HCT116 (cell line): ENCODE results near the gene TMPRSS3. TPM values are rescaled to one million over a fixed set of nuclear protein-coding genes. Genes with fewer than 3 reads are reported as not detected.
A peak's percentile ranks its signal among the peaks of the same experiment; 100 is the strongest.

Source experiments
- ATAC-seq: fragments of 200-7000 bp; cut with Tn5 transposase; 2 replicates; pipeline ENCODE4 v1.9.1; 2020; ENCODE audit warnings: mild to moderate bottlenecking, moderate library complexity
- BruUV-seq: library from RNA; stranded (reverse); fragments of 400-500 nt; replicated peaks from 2 replicates; lab custom pipeline; 2021; lab: Mats Ljungman, UMichigan
- CTCF ChIA-PET: fragments of 300-600 bp; sonication (Branson Sonifier 250); formaldehyde crosslinking; loops from one replicate; lab custom pipeline; 2021; ENCODE audit warnings: antibody characterized with exemption; lab: Charles Lee
- POLR2A ChIA-PET: fragments of 300-600, 350-600 bp; sonication (Branson Sonifier 250); formaldehyde crosslinking; loops from one replicate; lab custom pipeline; 2021; ENCODE audit warnings: antibody characterized with exemption; lab: Charles Lee
- RAD21 ChIA-PET, 2 experiments: fragments of 300-600 bp; sonication (Branson Sonifier 250); formaldehyde crosslinking; loops; one replicate each; lab custom pipeline; 2023; ENCODE audit warnings: low total read pairs in 2 of 2; ENCODE audit not compliant: uncharacterized antibody in 2 of 2, unreplicated experiment in 2 of 2, low non-redundant PET in 1 of 2; lab: Charles Lee
- DNase-seq: peaks from one replicate; pipeline ENCODE4 v3.0.0-alpha.2; 2010; ENCODE audit warnings: low read depth, low spot score
- H2AFZ ChIP-seq: fragments of 200-600 bp; shearing (Covaris generic), sonication (generic); 2 replicates; pipeline ENCODE4 v1.6.1; 2017; ENCODE audit warnings: low read depth, mixed run types, mixed read lengths, antibody characterized with exemption, low read length; ENCODE audit not compliant: poor library complexity, severe bottlenecking
- H3K27ac ChIP-seq: 2 replicates; pipeline ENCODE4 v1.5.1; 2012; ENCODE audit warnings: low read depth, low read length
- H3K27me3 ChIP-seq: fragments of 200-600 bp; sonication (generic); 2 replicates; pipeline ENCODE4 v1.6.1; 2016; ENCODE audit warnings: mixed run types, low read length, mixed read lengths; ENCODE audit not compliant: insufficient read depth
- H3K36me3 ChIP-seq, 2 experiments: fragments of 200-500 bp in 1 of 2; fragments of 200-600 bp in 1 of 2; sonication (Bioruptor generic) in 1 of 2; sonication (generic) in 1 of 2; 2 replicates each; pipeline versions ENCODE4 v1.5.1 to v1.6.1; 2014 to 2016; ENCODE audit warnings: low read length in 2 of 2, inconsistent platforms in 1 of 2, mixed read lengths in 1 of 2, mixed run types in 1 of 2; ENCODE audit not compliant: insufficient read depth in 2 of 2, control insufficient read depth in 1 of 2
- H3K4me1 ChIP-seq, 2 experiments: fragments of 200-600 bp in 1 of 2; sonication (generic) in 1 of 2; 2 replicates each; pipeline versions ENCODE4 v1.5.1 to v1.6.1; 2012 to 2017; ENCODE audit warnings: low read length in 2 of 2, inconsistent platforms in 1 of 2, mild to moderate bottlenecking in 1 of 2, mixed read lengths in 1 of 2, mixed run types in 1 of 2, moderate library complexity in 1 of 2; ENCODE audit not compliant: insufficient read depth in 2 of 2, control insufficient read depth in 1 of 2
- H3K4me2 ChIP-seq: fragments of 200-600 bp; sonication (generic); 2 replicates; pipeline ENCODE4 v1.6.1; 2017; ENCODE audit warnings: mixed run types, low read length, mixed read lengths
- H3K4me3 ChIP-seq, 2 experiments: fragments of 200-600 bp in 1 of 2; sonication (generic) in 1 of 2; replicated peaks in 1 of 2; 2 replicates each; pipeline ENCODE4 v1.5.1; 2011 to 2016; ENCODE audit warnings: low read length in 2 of 2, control low read depth in 1 of 2, low read depth in 1 of 2, mild to moderate bottlenecking in 1 of 2, mixed read lengths in 1 of 2, mixed run types in 1 of 2
- H3K79me2 ChIP-seq: fragments of 200-600 bp; sonication (generic); 2 replicates; pipeline ENCODE4 v1.6.1; 2017; ENCODE audit warnings: mild to moderate bottlenecking, mixed run types, low read length, moderate library complexity, mixed read lengths; ENCODE audit not compliant: insufficient read depth
- H3K9ac ChIP-seq: fragments of 200-600 bp; sonication (generic); 2 replicates; pipeline ENCODE4 v1.6.1; 2016; ENCODE audit warnings: low read length, mixed read lengths
- H3K9me2 ChIP-seq: fragments of 200-600 bp; sonication (generic), shearing (Covaris generic); 2 replicates; pipeline ENCODE4 v1.6.1; 2017; ENCODE audit warnings: mixed run types, mild to moderate bottlenecking, moderate library complexity; ENCODE audit not compliant: insufficient read depth
- H3K9me3 ChIP-seq, 2 experiments: fragments of 200-500 bp in 1 of 2; fragments of 200-600 bp in 1 of 2; sonication (Bioruptor generic) in 1 of 2; sonication (generic) in 1 of 2; 2 replicates each; pipeline ENCODE4 v1.6.1; 2014 to 2017; ENCODE audit warnings: low read length in 2 of 2, mixed read lengths in 2 of 2, inconsistent platforms in 1 of 2, low read depth in 1 of 2, mild to moderate bottlenecking in 1 of 2, mixed run types in 1 of 2, moderate library complexity in 1 of 2; ENCODE audit not compliant: control insufficient read depth in 1 of 2, insufficient read depth in 1 of 2
- H4K20me1 ChIP-seq: fragments of 200-600 bp; sonication (generic), shearing (Covaris generic); 2 replicates; pipeline ENCODE4 v1.6.1; 2017; ENCODE audit warnings: mixed run types, mild to moderate bottlenecking, moderate library complexity; ENCODE audit not compliant: insufficient read depth
- SP1 ChIP-seq: IDR thresholded peaks from 2 replicates; pipeline ENCODE4 v1.6.1; 2012; ENCODE audit warnings: low read depth
- intact Hi-C: fragments of 100-400 bp; cut with micrococcal nuclease; formaldehyde crosslinking; loops from 2 replicates; pipeline ENCODE4 v1.10.0; 2022
- total RNA-seq: library from RNA; stranded (reverse); gene quantifications from one replicate; pipeline ENCODE4 v1.2.1, GENCODE V29; 2021; ENCODE audit not compliant: unreplicated experiment
- TF ChIP-seq, protein P1 (sequence below): IDR thresholded peaks from 2 replicates; pipeline ENCODE4 v1.6.1; 2012; ENCODE audit warnings: low read depth

TMPRSS3 gene
- total RNA-seq, 1 experiment from 2014 or later = not detected

DNA sequence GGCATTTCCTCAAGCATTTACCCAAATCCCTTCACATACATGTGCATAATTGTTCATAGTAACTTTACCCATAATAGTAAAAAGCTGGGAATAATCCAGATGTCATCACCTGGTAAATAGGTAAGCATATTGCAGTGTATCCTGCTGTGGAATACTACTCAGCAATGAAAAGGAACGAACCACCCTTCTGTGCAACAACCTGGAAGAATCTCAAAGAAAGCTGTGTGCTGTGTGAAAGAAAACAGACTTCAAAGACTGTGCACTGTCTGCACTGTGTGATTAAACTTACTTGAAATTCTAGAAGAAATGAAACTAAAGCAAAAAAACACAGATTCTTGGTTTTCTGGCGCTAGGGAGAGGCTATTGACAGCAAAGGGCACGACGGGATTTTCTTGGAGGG, 58.6 kb downstream of the TMPRSS3 start:
- intact Hi-C loops = loop anchor here (10.0 kb wide), 1 partner anchor 118 kb away; no protein-coding TSS in a partner anchor
- no peak overlapping the region for H3K27ac ChIP-seq
- H2AFZ ChIP-seq = no peak overlapping the region

More for the DNA sequence above, 58.6 kb downstream of the TMPRSS3 start:
- ChIA-PET POLR2A (no interaction called here), RAD21 (interaction anchor here in 1 of 2 experiments (0.6 kb wide), 1 partner anchor 63 kb away, joined by 3 read pairs; no protein-coding TSS in a partner anchor), CTCF (interaction anchor here (0.9 to 1.8 kb wide), 4 partner anchors 27 to 192 kb away, joined by 3 to 8 read pairs (median 5); no protein-coding TSS in a partner anchor)
- no peak for TF ChIP-seq SP1
- TF ChIP-seq, protein P1, sequence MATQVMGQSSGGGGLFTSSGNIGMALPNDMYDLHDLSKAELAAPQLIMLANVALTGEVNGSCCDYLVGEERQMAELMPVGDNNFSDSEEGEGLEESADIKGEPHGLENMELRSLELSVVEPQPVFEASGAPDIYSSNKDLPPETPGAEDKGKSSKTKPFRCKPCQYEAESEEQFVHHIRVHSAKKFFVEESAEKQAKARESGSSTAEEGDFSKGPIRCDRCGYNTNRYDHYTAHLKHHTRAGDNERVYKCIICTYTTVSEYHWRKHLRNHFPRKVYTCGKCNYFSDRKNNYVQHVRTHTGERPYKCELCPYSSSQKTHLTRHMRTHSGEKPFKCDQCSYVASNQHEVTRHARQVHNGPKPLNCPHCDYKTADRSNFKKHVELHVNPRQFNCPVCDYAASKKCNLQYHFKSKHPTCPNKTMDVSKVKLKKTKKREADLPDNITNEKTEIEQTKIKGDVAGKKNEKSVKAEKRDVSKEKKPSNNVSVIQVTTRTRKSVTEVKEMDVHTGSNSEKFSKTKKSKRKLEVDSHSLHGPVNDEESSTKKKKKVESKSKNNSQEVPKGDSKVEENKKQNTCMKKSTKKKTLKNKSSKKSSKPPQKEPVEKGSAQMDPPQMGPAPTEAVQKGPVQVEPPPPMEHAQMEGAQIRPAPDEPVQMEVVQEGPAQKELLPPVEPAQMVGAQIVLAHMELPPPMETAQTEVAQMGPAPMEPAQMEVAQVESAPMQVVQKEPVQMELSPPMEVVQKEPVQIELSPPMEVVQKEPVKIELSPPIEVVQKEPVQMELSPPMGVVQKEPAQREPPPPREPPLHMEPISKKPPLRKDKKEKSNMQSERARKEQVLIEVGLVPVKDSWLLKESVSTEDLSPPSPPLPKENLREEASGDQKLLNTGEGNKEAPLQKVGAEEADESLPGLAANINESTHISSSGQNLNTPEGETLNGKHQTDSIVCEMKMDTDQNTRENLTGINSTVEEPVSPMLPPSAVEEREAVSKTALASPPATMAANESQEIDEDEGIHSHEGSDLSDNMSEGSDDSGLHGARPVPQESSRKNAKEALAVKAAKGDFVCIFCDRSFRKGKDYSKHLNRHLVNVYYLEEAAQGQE = no peak
- no peak for ATAC-seq
- no TSS peak for BruUV-seq
- DNase-seq = no peak
- no peaks in the 10 kb centered on the region for H3K27me3 ChIP-seq
- H3K9me2 ChIP-seq = no peaks in the 10 kb centered on the region
- peak overlapping the region; percentile 11; the same call in 1 of the 2 replicates for H3K4me2 ChIP-seq
- H3K36me3 ChIP-seq = no peaks in the 10 kb centered on the region
- no peak overlapping the region for H3K4me3 ChIP-seq
- peaks cover 0 to 10% of the 10 kb centered on the region in 2 experiments; a peak in 3 of 4 replicates for H3K4me1 ChIP-seq
- H4K20me1 ChIP-seq = no peaks in the 10 kb centered on the region
- no peaks in the 10 kb centered on the region for H3K79me2 ChIP-seq
- no peaks in the 10 kb centered on the region for H3K9me3 ChIP-seq
- no peak overlapping the region for H3K9ac ChIP-seq
